T-helper 22 cell (primary cell): Measurements from ENCODE around the gene BTNL3.

Experiments
- DNase-seq: peaks from one replicate; pipeline ENCODE4 v3.0.0-alpha.2; 2020; ENCODE audit warnings: low read depth

Gene BTNL3

DNA sequence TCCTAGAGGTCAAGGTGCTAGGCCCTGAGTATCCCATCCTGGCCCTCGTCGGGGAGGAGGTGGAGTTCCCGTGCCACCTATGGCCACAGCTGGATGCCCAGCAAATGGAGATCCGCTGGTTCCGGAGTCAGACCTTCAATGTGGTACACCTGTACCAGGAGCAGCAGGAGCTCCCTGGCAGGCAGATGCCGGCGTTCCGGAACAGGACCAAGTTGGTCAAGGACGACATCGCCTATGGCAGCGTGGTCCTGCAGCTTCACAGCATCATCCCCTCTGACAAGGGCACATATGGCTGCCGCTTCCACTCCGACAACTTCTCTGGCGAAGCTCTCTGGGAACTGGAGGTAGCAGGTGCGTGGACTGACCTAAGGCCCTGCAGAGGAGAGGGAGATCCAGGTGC, 59.3 kb downstream of the BTNL3 start:
- DNase-seq, result no peak

DNA sequence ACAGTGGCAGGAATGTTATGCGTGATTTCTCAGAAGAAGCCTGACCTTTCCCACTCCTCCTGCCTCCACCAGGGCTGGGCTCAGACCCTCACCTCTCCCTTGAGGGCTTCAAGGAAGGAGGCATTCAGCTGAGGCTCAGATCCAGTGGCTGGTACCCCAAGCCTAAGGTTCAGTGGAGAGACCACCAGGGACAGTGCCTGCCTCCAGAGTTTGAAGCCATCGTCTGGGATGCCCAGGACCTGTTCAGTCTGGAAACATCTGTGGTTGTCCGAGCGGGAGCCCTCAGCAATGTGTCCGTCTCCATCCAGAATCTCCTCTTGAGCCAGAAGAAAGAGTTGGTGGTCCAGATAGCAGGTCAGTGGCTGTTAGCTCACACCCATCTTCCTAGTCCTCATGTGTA, 61.4 kb downstream of the BTNL3 start:
- no peak for DNase-seq

DNA sequence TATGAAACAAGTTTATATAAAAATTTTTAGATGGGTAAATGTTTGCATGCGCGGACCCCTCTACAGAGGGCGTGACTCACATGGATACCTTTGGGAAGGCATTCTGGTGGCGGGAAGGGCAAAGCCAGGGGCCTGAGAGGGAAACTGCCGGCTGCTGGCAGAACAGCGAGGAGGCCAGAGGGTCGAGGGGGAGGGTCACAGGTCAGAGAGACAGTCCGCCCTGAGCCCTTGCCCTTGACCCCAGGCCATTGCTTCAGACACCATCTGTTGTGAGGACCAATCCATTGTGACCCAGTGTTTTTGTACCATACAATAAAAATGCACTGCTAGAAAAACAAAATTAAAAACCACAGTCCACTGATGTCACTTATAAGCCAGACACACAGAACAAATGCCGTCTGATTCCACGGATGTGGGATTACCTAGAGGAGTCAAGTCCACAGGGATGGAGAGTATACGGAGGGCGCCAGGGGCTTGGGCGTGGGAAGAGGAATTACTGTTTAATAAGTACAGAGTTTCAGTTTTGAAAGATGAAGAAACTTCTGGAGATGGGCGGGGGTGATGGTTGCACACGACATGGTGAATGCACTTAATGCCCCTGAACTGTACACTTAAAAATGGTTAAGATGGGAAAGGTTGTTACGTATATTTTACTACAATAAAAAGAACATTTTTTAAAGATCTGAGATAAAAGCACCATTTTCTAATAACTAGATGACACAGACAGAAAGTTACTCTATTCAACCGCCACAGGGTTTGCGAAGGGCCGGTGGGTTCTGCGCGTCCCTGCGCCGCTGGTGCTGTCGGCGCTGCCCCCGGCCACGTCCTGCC, 63.4 kb downstream of the BTNL3 start:
- no peak for DNase-seq

DNA sequence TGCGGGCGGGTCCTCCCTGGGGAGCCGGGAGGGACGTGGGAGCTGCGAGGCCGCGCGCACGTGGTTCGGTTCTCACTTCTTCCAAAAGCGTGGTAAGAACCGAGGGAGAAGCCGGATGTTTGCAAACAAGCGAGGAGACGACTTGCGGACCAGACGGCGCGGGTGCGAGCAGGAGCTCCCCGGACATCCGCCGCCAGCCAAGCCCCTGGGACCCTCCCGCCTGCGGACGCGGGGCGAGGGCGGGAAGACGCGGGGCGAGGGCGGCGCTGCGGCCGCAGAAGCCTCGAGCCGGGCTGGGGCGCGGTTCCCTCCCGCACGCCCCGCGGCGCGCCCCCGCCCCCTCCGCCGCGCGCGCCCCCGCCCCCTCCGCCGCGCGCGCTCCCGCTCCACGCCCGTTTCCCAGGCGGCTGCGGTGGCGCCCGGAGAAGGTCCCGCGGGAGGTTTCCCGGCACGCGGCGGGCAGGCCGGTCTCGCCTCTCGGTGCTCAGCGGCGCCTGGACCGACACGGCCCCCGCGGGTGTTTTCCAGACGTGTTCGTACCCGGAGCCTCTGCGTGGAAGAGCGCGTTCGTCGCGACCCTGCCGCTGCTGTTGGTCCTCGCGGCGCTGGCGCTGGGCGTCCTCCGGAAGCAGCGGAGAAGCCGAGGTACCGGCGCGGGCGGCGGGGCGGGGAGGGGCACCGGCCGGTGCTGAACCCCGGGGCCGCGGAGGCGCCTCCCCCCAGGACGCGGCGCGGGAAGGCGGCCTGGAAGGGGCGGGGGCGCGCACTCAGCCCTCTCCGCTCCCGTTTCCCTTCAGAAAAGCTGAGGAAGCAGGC, 64.2 kb downstream of the BTNL3 start:
- DNase-seq, result no peak

DNA sequence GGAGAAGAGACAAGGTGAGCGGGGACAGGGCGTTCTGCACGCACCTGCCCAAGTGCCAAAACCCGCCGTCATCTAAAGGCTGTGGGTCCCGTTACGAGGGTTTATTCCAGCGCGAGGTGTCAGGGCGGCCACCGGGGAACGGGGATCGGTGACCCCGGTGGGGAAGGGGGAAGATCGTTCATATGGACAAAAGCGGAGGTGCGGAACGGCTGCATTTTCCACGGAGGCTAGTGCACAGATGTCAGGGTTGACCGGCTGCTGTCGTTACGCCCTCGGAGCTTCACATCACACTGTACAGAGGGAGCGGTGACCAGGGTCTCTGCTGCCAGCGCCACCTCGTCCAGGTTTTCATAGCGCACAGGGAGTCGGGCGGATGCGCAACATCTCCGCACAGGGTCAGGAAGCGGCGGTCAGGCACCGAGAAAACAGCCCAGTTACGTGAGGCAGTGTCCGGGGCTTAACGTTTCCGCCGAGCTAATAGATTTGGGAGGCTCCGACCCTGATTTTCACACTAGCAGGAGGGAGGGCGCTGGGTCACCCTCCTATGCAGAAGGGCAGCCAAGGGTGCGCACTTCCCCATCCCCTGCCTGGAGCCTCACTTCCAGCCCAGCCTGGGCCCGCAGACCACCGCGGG, 65.0 kb downstream of the BTNL3 start:
- no peak for DNase-seq

DNA sequence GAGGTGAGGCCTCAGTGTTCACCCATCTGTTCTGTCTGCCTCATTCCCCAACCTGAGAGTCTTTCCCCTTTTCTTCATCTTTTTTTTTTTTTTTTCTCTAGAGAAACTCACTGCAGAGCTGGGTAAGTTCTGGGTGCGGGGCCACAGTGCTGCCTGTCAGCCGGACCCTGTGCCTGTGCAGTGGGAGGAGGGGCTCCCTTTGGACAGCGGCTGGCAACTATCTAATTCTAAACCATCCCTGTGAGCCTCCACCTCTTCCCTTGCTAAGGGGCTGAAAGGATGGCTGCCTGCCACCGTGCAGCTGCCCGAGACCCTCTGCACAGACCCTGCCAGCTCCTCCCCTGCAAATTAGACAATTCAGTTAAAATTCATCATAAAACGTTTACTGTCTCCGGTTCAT, 65.5 kb downstream of the BTNL3 start:
- no peak for DNase-seq

DNA sequence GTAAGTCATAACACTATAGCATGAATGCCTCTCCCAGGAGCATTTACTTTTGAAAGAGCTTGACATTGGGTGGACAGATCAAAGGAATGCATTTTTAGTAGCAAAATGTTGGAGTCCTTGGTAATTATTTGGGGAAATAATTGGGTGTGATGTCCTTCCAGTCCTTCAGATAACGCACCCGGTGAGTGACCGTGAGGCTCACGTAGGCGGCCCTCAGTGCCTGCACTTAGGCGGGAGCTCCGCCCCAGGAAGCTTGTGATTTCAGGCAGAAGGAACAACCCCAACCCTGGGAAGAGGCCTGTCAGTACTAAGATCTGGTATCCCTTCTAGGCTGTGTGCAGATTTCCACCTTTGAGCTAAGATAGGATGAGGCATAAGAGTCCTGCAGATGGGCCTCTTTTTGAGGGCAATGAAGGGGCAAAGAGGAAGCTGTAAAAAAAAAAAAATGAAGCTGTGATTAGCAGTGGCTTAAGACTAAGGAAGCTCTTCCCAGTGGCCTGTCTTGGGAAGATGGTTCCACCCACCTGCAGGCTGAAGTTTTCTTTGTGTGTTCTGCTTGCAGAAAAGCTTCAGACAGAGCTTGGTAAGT, 66.3 kb downstream of the BTNL3 start:
- DNase-seq, result no peak
